Measurements from ENCODE around the gene P2RY8.

GRCh38 chrX:1466971-1467561, 69.9 kb downstream of the P2RY8 start:
- TF ChIP-seq, protein P1, sequence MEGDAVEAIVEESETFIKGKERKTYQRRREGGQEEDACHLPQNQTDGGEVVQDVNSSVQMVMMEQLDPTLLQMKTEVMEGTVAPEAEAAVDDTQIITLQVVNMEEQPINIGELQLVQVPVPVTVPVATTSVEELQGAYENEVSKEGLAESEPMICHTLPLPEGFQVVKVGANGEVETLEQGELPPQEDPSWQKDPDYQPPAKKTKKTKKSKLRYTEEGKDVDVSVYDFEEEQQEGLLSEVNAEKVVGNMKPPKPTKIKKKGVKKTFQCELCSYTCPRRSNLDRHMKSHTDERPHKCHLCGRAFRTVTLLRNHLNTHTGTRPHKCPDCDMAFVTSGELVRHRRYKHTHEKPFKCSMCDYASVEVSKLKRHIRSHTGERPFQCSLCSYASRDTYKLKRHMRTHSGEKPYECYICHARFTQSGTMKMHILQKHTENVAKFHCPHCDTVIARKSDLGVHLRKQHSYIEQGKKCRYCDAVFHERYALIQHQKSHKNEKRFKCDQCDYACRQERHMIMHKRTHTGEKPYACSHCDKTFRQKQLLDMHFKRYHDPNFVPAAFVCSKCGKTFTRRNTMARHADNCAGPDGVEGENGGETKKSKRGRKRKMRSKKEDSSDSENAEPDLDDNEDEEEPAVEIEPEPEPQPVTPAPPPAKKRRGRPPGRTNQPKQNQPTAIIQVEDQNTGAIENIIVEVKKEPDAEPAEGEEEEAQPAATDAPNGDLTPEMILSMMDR (conservative IDR thresholded peaks at IDR 0.05; ENCODE audit: low read depth, low read length), result no peak
- TF ChIP-seq EZH2 (IDR thresholded peaks at IDR 0.05; ENCODE audit: borderline replicate concordance, low read depth, low read length, poor library complexity, severe bottlenecking), result no peak

Measured in A673 (cell line).